Measurements from ENCODE around the gene CSNK1G2.

DNA sequence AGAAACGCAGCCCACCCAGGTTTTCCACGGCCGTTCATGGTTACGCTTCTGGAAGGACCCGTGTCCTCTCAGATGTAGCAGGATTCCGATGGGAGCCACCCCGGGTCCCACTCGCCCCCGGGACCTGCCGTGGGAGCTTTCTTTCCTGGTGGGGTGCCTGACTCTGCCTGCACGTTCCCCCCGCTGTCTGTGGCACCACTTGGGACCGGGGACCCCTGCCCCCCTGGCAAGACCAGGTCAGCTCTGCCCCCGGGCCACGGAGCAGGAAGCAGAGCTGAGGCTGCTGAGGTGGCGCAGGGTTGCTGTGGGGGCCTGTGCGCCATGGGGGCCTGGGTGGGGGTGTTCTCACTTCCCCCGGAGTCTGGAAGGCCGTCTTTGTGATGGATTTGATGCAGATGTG lies 12.1 kb downstream of the CSNK1G2 start:
- TF ChIP-seq, protein P1, sequence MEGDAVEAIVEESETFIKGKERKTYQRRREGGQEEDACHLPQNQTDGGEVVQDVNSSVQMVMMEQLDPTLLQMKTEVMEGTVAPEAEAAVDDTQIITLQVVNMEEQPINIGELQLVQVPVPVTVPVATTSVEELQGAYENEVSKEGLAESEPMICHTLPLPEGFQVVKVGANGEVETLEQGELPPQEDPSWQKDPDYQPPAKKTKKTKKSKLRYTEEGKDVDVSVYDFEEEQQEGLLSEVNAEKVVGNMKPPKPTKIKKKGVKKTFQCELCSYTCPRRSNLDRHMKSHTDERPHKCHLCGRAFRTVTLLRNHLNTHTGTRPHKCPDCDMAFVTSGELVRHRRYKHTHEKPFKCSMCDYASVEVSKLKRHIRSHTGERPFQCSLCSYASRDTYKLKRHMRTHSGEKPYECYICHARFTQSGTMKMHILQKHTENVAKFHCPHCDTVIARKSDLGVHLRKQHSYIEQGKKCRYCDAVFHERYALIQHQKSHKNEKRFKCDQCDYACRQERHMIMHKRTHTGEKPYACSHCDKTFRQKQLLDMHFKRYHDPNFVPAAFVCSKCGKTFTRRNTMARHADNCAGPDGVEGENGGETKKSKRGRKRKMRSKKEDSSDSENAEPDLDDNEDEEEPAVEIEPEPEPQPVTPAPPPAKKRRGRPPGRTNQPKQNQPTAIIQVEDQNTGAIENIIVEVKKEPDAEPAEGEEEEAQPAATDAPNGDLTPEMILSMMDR (IDR thresholded peaks at IDR 0.05) = no peak
- no peak for TF ChIP-seq POLR2A (IDR thresholded peaks at IDR 0.05)
